ENCODE measurements around the gene SLFN5.

SLFN5 gene

GRCh38 chr17:35287286-35287811 is 44.5 kb downstream of the SLFN5 start:
- in situ Hi-C loops (cut with HindIII; ENCODE audit: low sequenced_read_pairs), result no loop called here

- in situ Hi-C loops (cut with HindIII; ENCODE audit: low sequenced_read_pairs), result no loop called here
Observed at GRCh38 chr17:35289222-35289621, 46.4 kb downstream of the SLFN5 start.

GRCh38 chr17:35291802-35292201 is 48.9 kb downstream of the SLFN5 start:
- in situ Hi-C loops (cut with HindIII; ENCODE audit: low sequenced_read_pairs), result no loop called here

GRCh38 chr17:35293151-35293847 is 50.4 kb downstream of the SLFN5 start:
- in situ Hi-C loops (cut with HindIII; ENCODE audit: low sequenced_read_pairs), result no loop called here

- in situ Hi-C loops (cut with HindIII; ENCODE audit: low sequenced_read_pairs), result no loop called here
Observed at GRCh38 chr17:35294756-35295155, 51.9 kb downstream of the SLFN5 start.

GRCh38 chr17:35295686-35296085 is 52.8 kb downstream of the SLFN5 start:
- in situ Hi-C loops (cut with HindIII; ENCODE audit: low sequenced_read_pairs), result no loop called here

- in situ Hi-C loops (cut with HindIII; ENCODE audit: low sequenced_read_pairs), result no loop called here
Observed at GRCh38 chr17:35297666-35298065, 54.8 kb downstream of the SLFN5 start.

GRCh38 chr17:35298639-35299038 is 55.8 kb downstream of the SLFN5 start:
- in situ Hi-C loops (cut with HindIII; ENCODE audit: low sequenced_read_pairs), result no loop called here

- in situ Hi-C loops (cut with HindIII; ENCODE audit: low sequenced_read_pairs), result no loop called here
Observed at GRCh38 chr17:35299135-35299534, 56.3 kb downstream of the SLFN5 start.

GRCh38 chr17:35309345-35309744 is 66.5 kb downstream of the SLFN5 start:
- in situ Hi-C loops (cut with HindIII; ENCODE audit: low sequenced_read_pairs), result loop anchor here (25.0 kb wide), 1 partner anchor 428 kb away; the partner anchor contains the start of gene RASL10B

GRCh38 chr17:35312346-35312745 is 69.5 kb downstream of the SLFN5 start:
- in situ Hi-C loops (cut with HindIII; ENCODE audit: low sequenced_read_pairs), result loop anchor here (10.0 to 25.0 kb wide), 2 partner anchors 212 to 425 kb away; partner anchors contain the start of gene RASL10B

GRCh38 chr17:35312790-35313711 is 70.2 kb downstream of the SLFN5 start:
- in situ Hi-C loops (cut with HindIII; ENCODE audit: low sequenced_read_pairs), result loop anchor here (10.0 to 25.0 kb wide), 2 partner anchors 212 to 424 kb away; partner anchors contain the start of gene RASL10B

GRCh38 chr17:35313875-35314409 is 71.1 kb downstream of the SLFN5 start:
- in situ Hi-C loops (cut with HindIII; ENCODE audit: low sequenced_read_pairs), result loop anchor here (10.0 to 25.0 kb wide), 2 partner anchors 211 to 423 kb away; partner anchors contain the start of gene RASL10B

- in situ Hi-C loops (cut with HindIII; ENCODE audit: low sequenced_read_pairs), result loop anchor here (10.0 to 25.0 kb wide), 2 partner anchors 210 to 423 kb away; partner anchors contain the start of gene RASL10B
Observed at GRCh38 chr17:35314415-35315216, 71.7 kb downstream of the SLFN5 start.

- in situ Hi-C loops (cut with HindIII; ENCODE audit: low sequenced_read_pairs), result loop anchor here (10.0 to 25.0 kb wide), 2 partner anchors 210 to 422 kb away; partner anchors contain the start of gene RASL10B
Observed at GRCh38 chr17:35315283-35315682, 72.4 kb downstream of the SLFN5 start.

- in situ Hi-C loops (cut with HindIII; ENCODE audit: low sequenced_read_pairs), result loop anchor here (10.0 to 25.0 kb wide), 2 partner anchors 209 to 421 kb away; partner anchors contain the start of gene RASL10B
Observed at GRCh38 chr17:35315971-35316370, 73.1 kb downstream of the SLFN5 start.

- in situ Hi-C loops (cut with HindIII; ENCODE audit: low sequenced_read_pairs), result loop anchor here (25.0 kb wide), 1 partner anchor 415 kb away; the partner anchor contains the start of gene RASL10B
Observed at GRCh38 chr17:35322749-35323148, 79.9 kb downstream of the SLFN5 start.
